Middle frontal gyrus (tissue), 1 donor: ENCODE results near the gene TTBK2.

Source experiments
- DNase-seq: peaks from one replicate; pipeline ENCODE4 v3.0.0-alpha.2; 2015; ENCODE audit warnings: low spot score; ENCODE audit errors: extremely low spot score

TTBK2 gene

DNA sequence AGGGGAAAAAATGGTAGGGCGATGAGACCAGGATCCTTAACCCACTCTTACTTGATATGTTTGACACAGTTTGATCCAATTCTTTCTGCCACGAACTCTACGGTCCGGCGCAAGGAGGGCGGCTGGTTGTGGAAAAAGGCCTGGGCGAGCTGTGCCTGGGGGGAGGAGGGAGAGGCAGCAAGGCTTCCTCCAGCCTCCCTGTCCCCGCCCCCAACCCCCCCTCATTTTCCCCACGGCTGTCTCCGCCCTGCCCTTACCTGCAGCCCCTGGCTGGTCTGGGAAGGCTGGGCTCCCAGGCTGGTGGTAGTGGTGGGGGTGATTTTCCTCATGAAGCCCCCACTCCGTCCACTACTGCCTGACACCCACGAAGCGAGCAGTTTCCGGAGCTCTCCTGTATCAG lies 191.6 kb downstream of the TTBK2 start:
- DNase-seq, result no peak

DNA sequence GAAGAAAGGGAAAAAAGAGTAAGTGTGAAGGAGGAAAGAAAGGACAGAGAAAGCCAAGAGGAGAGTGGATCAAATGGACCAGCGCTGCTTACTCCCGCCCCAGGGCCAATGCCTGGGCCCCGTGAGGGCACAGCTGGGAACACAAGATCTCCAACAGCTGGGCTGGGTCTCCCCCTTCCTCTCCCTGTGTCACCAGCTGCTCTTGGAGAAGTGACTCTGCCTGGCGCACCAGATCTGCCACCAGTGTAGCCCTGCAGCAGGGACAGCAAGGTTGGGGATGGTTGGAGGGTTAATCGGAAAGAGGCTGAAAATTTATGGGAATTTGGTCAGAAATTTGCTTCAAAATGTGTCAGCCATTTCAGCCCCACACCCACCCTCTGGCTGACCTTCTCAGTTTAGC lies 192.0 kb downstream of the TTBK2 start:
- no peak for DNase-seq

DNA sequence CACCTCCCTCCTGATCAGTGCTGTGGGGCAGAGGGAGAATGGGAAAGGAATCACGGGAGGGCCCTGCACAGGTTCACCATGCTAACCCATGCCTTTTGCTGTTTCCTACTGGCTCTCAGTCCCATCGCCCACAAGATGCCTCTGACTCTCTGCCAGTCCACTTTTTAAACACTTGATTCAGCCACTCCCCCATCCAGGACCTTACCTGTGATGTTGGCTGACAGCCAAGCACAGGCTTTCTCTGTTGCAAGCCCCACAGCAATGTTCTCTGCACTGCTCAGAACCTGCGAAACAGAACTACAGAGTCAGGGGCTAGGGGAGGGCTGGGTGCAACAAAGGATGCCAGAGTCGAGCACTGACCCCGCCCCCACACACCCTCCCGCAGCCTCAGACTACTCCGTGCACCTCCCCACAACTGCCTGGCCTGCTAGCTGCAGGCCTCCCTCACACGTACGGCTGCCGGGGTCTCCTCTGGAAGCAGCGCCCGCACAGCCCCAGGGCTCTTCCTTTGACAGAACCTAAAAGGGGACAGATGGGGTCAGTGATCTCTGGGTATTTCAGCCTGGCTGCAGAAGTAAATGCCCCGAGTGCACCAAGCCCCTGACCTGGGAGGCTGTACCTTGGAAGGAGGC lies 192.7 kb downstream of the TTBK2 start:
- no peak for DNase-seq

DNA sequence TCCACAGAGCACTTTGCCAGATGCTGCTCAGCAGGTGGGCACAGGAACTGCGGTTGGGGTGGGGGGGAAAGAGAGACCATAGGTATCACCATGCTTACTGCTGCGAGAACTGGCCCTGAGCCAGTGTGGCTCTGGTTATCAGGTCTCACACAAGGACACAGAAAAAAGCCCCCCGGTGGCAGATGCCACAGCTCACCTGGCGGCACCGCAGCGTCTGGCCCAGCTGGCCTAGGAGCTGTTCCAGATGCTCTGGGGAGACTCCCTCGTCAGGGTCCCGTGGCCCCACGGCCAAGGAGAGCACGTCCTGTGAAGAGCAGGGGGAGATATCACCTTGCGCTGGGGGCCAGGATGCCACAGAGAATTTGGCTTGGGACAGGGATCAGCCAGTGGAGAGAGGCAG lies 194.5 kb downstream of the TTBK2 start:
- DNase-seq, result no peak

DNA sequence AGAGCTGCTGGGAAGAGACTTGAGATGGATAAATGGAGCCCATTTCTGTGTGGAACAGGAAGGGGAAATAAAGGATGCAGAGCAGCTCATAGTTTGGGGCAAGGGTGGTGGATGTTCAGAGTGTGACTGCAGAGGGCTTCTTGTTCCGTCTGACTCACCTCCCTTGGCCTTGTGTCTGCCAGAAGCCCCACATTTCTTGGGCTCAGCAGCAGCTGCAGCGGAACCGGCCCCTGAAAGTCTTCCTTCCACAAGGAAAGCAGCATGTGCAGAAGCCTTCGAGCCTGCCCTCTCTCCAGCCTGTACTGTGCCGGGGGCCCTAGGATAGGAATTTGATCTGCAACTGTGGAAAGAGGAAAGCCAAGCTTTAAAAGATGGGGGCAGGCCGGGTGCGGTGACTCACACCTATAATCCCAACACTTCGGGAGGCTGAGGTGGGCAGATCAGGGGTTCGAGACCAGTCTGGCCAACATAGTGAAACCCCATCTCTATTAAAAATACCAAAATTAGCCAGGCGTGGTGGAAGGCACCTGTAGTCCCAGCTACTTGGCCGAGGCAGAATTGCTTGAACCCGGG lies 195.2 kb downstream of the TTBK2 start:
- no peak for DNase-seq

DNA sequence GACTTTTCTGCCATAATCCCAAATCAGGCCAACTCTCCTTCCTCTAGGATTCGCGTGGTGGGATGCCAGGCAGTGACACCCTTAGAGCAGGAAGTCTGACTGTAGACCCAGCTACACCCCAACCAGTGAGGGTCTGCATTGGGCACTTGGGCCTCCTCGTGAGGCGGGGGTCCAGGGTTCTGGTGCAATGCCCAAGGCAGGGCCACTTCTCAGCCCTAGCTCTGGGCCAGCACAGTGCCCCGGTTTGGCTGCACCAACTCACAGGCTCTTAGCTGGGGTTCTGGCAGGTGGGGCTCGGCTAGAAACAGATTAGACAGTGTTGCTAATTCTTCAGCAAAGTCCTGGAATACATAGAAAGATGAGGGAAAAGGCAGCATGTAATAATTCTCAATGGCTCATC lies 196.3 kb downstream of the TTBK2 start:
- DNase-seq, result no peak

DNA sequence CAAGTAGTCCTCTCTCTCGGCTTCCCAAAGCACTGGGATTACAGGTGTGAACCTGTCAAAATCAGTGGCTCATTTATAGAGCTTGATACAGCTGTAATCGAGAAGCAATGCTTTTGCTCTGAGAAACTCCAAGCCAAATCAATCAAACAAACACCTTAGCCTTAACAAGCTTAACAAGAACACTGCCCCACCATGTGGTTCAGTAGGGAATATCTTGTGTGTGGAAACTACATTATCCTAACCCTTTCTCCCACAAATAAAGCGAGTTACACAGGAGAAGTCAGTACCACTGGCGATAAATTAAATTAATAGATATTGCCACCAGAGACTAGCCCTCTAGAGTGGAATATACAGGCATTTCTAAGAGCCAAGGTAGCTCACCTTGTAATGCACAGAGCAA lies 197.5 kb downstream of the TTBK2 start:
- no peak for DNase-seq

DNA sequence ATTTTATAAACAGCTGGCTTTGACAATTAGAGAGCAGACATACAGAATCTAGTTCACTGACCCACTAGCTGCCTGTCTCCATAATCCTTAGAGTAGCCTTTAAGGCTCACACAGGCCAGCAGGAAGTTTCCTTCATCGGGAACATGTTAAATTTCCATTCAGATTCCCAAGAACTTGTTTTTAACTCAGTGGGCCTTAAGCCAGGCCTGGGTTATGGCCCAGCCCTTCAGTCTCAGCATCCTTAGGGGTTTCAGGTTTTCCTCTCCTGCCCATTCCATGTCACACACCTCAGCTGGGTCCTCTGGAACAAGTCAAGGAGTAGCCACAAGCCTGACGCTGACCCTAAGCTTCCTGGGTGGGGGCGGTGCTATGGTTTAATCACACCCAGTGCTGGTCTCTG lies 198.7 kb downstream of the TTBK2 start:
- DNase-seq, result no peak

DNA sequence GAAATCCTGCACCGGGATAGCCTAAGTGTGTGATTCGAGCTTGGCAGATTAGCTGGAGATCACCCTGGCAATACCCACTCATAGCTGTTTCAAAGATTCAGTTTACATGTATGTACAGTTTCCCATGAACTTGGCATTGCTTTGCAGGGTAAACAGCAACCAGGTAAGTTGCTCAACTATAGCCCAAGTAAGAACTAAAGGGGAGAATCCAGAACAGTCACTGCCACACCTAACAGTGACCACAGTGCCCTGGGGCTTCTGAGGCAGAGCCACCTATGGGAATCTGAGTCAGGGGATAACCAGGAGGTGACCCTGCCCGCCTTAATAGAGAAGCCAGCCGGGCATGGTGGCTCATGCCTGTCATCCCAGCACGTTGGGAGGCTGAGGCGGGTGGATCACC lies 199.6 kb downstream of the TTBK2 start:
- no peak for DNase-seq

DNA sequence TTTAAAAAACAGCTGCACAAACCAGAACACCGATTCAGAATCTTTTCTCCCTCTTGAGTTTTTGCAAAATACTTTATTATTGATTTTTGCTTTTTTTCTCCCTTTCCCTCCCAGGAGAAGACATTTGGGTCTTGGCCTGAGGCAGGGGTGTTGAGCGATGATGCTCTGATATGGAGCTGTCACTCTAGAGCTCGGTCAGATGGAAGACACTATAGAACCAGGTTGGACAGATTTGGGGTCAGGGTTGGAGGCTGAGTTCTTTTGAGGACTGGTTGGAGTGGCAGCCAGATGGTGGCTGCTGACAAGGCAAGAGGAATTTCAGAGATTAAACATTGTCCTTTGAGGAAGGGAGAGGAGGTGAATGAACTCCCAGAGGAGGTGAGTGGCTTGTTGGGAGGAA lies 200.5 kb downstream of the TTBK2 start:
- DNase-seq, result no peak

DNA sequence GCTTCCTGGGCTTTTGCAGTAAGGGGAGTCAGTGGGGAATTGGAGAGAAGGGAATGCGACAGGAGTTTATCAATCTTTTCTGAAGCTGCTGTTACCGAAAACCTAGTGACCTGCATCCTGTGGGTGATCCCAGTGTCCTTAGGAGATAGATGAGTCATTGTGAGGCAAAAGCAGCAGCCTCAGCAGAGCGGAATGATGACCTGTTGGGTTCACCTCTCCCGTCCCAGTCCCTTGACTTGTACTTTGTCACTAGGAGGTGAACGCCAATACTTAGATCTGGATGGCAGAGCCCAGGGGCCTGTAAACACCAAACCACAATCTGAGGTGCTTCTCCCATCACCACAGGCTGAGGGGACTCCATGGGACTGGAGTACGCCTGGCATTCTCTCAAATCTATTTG lies 201.5 kb downstream of the TTBK2 start:
- no peak for DNase-seq

DNA sequence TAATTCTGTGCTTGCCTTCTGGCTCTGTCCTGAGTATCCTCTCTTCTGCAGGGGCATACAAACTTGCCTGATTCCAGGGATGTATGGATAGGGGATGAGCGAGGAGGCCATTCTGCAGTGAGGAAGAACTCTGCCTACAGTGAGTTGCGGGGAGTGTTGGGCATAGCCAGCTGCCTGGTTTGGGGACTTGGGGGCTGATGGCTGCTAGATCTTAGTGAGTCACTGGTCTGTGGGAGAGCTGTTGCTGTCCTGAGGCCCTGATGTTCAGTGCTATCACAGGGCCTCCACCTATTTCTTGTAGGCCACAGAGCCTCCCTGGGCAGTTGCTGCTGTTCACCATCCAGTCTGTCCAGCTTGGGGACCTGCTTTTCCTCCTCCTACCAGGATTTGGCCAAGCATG lies 204.0 kb downstream of the TTBK2 start:
- no peak for DNase-seq

DNA sequence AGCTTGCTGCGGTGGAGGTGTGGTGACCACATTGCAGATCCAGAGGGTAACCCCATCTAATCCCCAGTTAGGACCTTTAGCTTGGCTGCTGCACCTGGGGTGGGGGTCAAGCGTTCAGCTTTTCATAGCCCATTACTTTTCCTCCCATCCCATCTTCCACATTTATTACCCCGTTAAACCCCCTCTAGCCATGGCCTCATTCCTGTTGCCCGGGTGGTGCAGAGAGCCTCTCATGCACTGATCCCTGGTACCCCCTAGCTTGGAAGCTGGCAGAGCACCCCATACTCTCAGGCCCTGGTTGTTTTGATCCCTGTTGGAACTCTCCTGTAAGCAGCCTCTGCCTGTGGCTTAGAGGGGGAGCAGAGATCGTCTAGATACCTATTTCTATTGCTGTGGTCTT lies 204.5 kb downstream of the TTBK2 start:
- DNase-seq, result no peak

DNA sequence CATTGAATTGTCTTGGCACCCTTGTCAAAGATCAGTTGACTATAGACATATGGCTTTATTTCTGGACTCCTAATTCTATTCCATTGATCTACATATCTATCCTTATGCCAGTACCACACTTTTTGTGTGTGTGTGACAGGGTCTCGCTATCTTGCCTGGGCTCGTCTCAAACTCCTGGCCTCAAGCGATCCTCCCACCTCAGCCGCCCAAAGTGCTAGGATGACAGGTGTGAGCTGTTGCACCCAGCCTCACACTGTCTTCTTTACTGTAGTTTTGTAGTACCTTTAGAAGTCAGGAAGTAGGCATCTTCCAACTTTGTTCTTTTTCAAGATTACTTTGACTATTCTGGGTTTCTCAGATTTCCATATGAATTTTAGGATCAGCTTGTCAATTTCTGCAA lies 208.0 kb downstream of the TTBK2 start:
- DNase-seq, result no peak

DNA sequence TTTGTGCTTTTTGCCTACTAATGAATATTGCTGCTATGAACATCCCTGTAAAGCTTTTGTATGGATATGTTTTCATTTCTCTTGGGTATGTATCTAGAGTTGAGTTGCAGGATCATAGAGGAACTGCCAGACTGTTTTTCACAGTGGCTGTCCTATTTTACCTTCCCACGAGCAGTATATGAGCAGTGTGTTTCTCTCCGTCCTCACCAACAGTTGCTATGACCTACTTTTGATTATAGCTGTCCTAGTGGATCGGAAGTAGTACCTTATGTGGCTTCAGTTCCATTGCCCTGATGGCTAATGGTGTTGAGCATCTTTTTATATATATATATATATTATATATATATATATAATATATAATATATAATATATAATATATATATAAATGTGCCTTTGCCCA lies 208.8 kb downstream of the TTBK2 start:
- DNase-seq, result no peak

DNA sequence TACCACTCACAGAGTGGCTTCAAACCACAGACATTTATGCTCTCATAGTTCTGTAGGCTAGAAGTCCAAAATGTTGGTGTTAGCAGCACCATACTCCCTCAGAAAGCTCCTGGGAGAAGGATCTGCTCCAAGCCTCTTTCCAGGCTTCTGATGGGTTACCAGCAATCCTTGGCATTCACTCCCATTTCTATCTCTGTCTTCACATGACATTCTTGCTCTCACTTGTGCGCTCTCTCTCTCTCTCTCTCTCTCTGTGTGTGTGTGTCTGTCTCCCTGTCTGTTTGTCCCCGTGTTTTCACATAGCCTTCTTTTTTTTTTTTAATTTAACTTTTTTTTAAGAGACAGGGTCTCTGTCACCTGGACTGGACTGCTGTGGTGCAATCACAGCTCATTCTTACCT lies 209.9 kb downstream of the TTBK2 start:
- DNase-seq, result no peak

DNA sequence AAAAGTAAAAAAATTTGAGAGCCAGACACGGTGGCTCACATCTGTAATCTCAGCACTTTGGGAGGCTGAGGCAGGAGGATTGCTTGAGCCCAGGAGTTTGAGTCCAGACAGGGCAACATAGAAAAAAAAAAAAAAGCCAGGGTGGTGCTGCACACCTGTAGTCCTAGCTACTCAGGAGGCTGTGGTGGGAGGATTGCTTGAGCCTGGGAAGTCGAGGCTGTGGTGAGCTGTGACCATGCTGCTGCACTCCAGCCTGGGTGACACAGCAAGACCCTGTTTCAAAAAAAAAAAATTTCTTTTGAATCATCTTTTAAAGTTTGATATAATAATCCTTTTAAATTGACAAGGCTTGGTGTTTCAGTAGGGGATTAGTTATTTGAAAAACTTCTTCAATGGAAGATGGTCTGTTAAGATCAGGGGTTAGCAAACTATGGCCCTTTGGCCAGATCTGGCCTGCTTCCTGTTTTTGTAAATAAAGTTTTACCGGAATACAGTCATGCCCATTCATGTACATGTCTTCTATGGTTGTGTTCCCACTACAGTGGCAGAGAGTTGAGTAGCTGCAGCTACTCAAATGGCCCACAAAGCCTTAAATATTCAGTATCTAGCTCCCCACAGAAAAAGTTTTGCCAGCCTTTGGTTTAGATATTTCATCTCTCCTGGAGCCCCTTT lies 212.6 kb downstream of the TTBK2 start:
- no peak for DNase-seq

DNA sequence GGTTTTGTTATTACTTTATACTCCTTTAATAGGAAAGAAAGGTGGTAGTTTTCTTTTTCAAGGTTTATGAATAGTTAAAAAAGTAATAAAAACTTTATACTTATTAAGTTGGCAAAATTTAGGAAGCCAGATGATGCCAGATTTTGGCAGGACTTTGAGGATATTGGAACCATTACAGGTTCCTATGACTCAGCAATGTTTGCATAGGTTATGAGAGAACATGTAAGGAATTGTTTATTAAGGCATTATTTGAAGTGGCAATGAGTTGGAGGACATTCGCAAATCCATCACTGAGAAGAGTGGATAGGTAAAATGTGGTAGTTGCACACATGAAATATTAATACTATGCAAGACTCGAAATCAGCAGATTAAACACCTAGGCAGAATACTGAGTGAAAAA lies 213.5 kb downstream of the TTBK2 start:
- no peak for DNase-seq

DNA sequence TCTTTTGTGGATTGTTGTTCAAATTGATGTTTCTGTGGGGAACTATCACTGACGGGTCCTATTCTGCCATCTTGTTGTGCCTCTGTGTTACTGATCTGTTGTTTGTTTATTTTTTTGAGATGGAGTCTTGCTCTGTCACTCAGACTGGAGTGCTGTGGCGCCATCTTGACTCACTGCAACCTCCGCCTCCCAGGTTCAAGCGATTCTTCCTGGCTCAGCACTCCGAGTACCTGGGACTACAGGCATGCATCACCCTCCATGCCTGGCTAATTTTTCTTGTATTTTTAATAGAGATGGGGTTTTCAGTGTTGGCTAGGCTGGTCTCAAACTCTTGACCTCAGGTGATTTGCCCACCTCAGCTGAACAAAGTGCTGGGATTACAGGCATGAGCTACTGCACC lies 215.2 kb downstream of the TTBK2 start:
- DNase-seq, result no peak

DNA sequence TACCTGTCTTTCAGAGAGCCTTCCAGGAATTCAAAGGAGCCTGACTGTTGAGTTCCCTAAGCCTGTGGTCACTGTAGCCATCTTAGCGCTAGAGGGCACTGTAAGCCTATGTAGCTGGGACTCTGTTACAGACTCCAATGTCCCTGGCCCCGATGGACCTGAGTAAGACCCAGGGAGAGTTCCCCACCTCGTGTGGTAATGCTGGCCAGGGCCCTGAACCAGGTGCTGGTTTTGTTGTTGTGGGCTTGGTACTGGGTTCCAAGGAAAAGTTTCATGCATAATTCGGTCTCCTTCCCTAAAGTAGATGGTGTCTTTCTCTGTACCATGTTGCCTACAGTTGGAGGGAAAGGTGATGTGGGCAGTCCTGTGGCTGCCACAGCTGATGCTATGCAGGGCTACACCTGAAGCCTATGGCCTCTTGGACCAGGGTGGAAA lies 216.1 kb downstream of the TTBK2 start:
- DNase-seq, result no peak

DNA sequence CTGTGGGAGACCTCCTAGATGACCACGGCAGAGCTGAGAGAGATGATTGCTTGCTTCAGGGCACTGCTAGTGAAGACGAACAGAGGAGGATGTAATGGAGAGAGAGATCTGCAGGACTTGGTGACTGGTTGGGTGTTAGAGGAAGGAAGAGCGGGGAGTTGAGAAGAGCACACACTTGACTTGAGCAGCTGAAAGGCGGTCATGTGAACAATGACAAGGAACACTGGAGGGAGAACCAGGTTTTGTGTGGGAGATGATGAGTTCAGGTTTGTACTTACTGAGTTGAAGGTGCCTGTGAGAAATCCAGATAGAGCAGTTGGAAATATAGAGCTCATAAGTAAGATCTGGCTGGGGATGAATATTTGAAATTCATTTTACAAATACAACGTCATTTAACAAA lies 224.0 kb downstream of the TTBK2 start:
- DNase-seq, result no peak

DNA sequence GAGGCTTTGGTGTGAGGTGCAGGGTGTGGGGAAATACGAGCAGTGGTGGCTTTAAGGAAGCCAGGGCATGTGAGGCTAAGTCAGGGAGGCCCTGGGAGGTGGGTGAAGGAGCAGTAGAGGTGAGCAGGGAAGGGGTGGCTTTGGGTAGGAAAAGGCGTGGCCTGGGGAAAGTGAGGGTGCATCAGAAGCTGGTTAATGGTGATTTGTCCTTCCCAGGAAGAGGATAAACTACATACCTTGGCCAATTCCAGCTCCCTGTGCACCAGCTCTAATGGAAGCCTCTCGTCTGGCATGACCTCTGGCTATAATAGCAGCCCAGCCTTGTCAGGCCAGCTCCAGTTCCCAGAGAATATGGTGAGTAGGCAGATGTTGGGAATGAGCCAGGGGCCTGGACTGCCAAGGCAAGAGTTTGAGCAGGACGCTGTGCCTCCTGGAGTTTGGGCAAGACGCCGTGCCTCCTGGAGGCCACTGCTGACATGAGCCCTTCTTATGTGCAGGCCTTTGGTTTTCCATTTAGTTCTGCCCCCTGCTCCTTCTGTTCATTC lies 225.0 kb downstream of the TTBK2 start:
- no peak for DNase-seq

DNA sequence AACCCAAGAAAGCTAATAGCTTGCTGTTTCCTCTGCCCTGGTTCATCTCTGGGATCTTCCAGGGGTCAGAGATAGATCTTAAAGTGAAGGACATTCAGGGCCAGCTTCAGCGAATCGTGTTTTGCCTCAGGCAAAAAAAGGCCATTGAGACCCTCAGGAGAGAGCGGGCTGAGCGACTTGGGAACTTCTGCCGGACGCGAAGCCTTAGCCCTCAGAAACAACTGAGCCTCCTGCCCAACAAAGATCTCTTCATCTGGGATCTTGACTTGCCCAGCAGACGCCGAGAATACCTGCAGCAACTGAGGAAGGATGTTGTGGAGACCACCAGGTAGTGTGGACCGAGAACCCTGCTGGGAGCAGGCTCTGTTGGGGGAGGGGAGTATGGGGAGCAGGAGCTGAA lies 226.2 kb downstream of the TTBK2 start:
- no peak for DNase-seq
